CD4-positive, CD25-positive, alpha-beta regulatory T cell (primary cell): ENCODE results near the gene CYP11A1. TPM values are rescaled to one million over a fixed set of nuclear protein-coding genes. Genes with fewer than 3 reads are reported as not detected.

Experiments
- ATAC-seq, 2 donors: fragments of 150-1000 bp; cut with Tn5 transposase; one replicate each; pipeline ENCODE4 v1.10.0; 2021; ENCODE audit warnings: low read depth in 2 of 2, moderate number of reproducible peaks in 2 of 2, moderate library complexity in 1 of 2
- DNase-seq, 3 donors: peaks; one replicate each; pipeline versions ENCODE4 v3.0.0 to v3.0.0-alpha.2; 2012 to 2022; ENCODE audit warnings: mixed read lengths in 1 of 3
- H3K27ac ChIP-seq: one replicate; pipeline ENCODE4 v1.7.0; 2013; ENCODE audit warnings: mild to moderate bottlenecking, low read length; ENCODE audit not compliant: insufficient read depth, poor library complexity, severe bottlenecking
- H3K27me3 ChIP-seq: one replicate; pipeline ENCODE4 v1.7.0; 2013; ENCODE audit warnings: low read length; ENCODE audit not compliant: control insufficient read depth, insufficient read depth
- H3K36me3 ChIP-seq: one replicate; pipeline ENCODE4 v1.7.0; 2013; ENCODE audit warnings: mild to moderate bottlenecking, low read length, moderate library complexity; ENCODE audit not compliant: control insufficient read depth, insufficient read depth
- H3K4me1 ChIP-seq: 2 replicates; pipeline ENCODE4 v1.7.0; 2013; ENCODE audit warnings: mild to moderate bottlenecking, low read length; ENCODE audit not compliant: insufficient read depth, control insufficient read depth, poor library complexity, severe bottlenecking
- H3K4me3 ChIP-seq: one replicate; pipeline ENCODE4 v1.7.0; 2013; ENCODE audit warnings: low read depth, mild to moderate bottlenecking, low read length, moderate library complexity
- H3K9me3 ChIP-seq, 2 experiments: 1 replicate in 1 of 2; 2 replicates in 1 of 2; pipeline ENCODE4 v1.7.0; 2013; ENCODE audit warnings: low read length in 2 of 2, mild to moderate bottlenecking in 1 of 2, moderate library complexity in 1 of 2; ENCODE audit not compliant: control insufficient read depth in 2 of 2
- H3K27ac Mint-ChIP-seq, 3 donors: one replicate each; pipeline ENCODE4 v1.8.0; 2020 to 2022; ENCODE audit warnings: mild to moderate bottlenecking in 3 of 3, mixed read lengths in 3 of 3, moderate library complexity in 2 of 3
- H3K27me3 Mint-ChIP-seq: one replicate; pipeline ENCODE4 v1.8.0; 2022; ENCODE audit warnings: mild to moderate bottlenecking, mixed read lengths
- H3K36me3 Mint-ChIP-seq: one replicate; pipeline ENCODE4 v1.8.0; 2020; ENCODE audit warnings: mixed read lengths
- H3K4me1 Mint-ChIP-seq, 4 donors: one replicate each; pipeline ENCODE4 v1.8.0; 2020 to 2022; ENCODE audit warnings: mixed read lengths in 4 of 4, mild to moderate bottlenecking in 1 of 4
- H3K4me3 Mint-ChIP-seq, 4 donors: one replicate each; pipeline ENCODE4 v1.8.0; 2020 to 2022; ENCODE audit warnings: mild to moderate bottlenecking in 4 of 4, mixed read lengths in 4 of 4, moderate library complexity in 3 of 4
- H3K9me3 Mint-ChIP-seq, 7 donors: one replicate each; pipeline ENCODE4 v1.8.0; 2020 to 2022; ENCODE audit warnings: mixed read lengths in 7 of 7, mild to moderate bottlenecking in 3 of 7, moderate library complexity in 2 of 7
- polyA plus RNA-seq, 4 donors: library from polyadenylated mRNA; unstranded; fragments of 300-500 nt; fragmentation: Illumina TruSeq; gene quantifications; one replicate each; pipeline ENCODE4 v1.2.3, GENCODE V29; 2021
- total RNA-seq: library from RNA; stranded (reverse); gene quantifications from one replicate; pipeline ENCODE4 v1.2.3, GENCODE V29; 2022

The CYP11A1 gene
- total and polyA plus RNA-seq, 5 donors from 2014 or later = not detected

GRCh38 chr15:74334127-74334526 lies 33.3 kb downstream of the CYP11A1 start:
- no peak for DNase-seq
- H3K4me1 ChIP-seq = no peaks in the 10 kb centered on the region

GRCh38 chr15:74333662-74334061 lies 33.8 kb downstream of the CYP11A1 start:
- no peaks in the 10 kb centered on the region for H3K9me3 ChIP-seq
- H3K4me3 Mint-ChIP-seq = no peak overlapping the region
- H3K27me3 Mint-ChIP-seq = peaks cover 4% of the 10 kb centered on the region

More at GRCh38 chr15:74334127-74334526, 33.3 kb downstream of the CYP11A1 start:
- H3K27me3 ChIP-seq = no peaks in the 10 kb centered on the region
- H3K36me3 ChIP-seq = no peaks in the 10 kb centered on the region
- H3K9me3 ChIP-seq = no peaks in the 10 kb centered on the region
- H3K4me3 ChIP-seq = no peak overlapping the region
- H3K27ac Mint-ChIP-seq = no peak overlapping the region
- H3K4me3 Mint-ChIP-seq = no peak overlapping the region
- ATAC-seq = no peak
- H3K27ac ChIP-seq = no peak overlapping the region
- peaks cover 0 to 1% (median 0%) of the 10 kb centered on the region in 7 donors for H3K9me3 Mint-ChIP-seq
- no peaks in the 10 kb centered on the region for H3K4me1 Mint-ChIP-seq
- no peaks in the 10 kb centered on the region for H3K36me3 Mint-ChIP-seq
- H3K27me3 Mint-ChIP-seq = peaks cover 4% of the 10 kb centered on the region

GRCh38 chr15:74333093-74333492 lies 34.4 kb downstream of the CYP11A1 start:
- H3K27me3 ChIP-seq = no peaks in the 10 kb centered on the region
- H3K36me3 ChIP-seq = no peaks in the 10 kb centered on the region
- H3K4me3 ChIP-seq = no peak overlapping the region
- no peak for ATAC-seq
- H3K27me3 Mint-ChIP-seq = peaks cover 4% of the 10 kb centered on the region
- no peaks in the 10 kb centered on the region for H3K4me1 Mint-ChIP-seq
- DNase-seq = no peak
- peaks cover 0 to 1% (median 0%) of the 10 kb centered on the region in 7 donors for H3K9me3 Mint-ChIP-seq
- H3K36me3 Mint-ChIP-seq = no peaks in the 10 kb centered on the region
- no peak overlapping the region for H3K27ac Mint-ChIP-seq
- H3K9me3 ChIP-seq = no peaks in the 10 kb centered on the region
- H3K4me1 ChIP-seq = no peaks in the 10 kb centered on the region
- H3K4me3 Mint-ChIP-seq = no peak overlapping the region
- H3K27ac ChIP-seq = no peak overlapping the region

More at GRCh38 chr15:74333662-74334061, 33.8 kb downstream of the CYP11A1 start:
- no peak overlapping the region for H3K27ac Mint-ChIP-seq
- Histone ChIP-seq H3K4me1 (no peaks in the 10 kb centered on the region), H3K27me3 (no peaks in the 10 kb centered on the region), H3K4me3 (no peak overlapping the region), H3K27ac (no peak overlapping the region), H3K36me3 (no peaks in the 10 kb centered on the region)
- no peak for ATAC-seq
- DNase-seq = no peak
- no peaks in the 10 kb centered on the region for H3K36me3 Mint-ChIP-seq
- H3K9me3 Mint-ChIP-seq = peaks cover 0 to 1% (median 0%) of the 10 kb centered on the region in 7 donors
- H3K4me1 Mint-ChIP-seq = no peaks in the 10 kb centered on the region

- no peaks in the 10 kb centered on the region for H3K4me1 ChIP-seq
- ATAC-seq = no peak
- DNase-seq = no peak
- Mint-ChIP-seq H3K4me3 (no peak overlapping the region), H3K4me1 (no peaks in the 10 kb centered on the region), H3K36me3 (no peaks in the 10 kb centered on the region), H3K27ac (no peak overlapping the region), H3K27me3 (peaks cover 4% of the 10 kb centered on the region), H3K9me3 (peaks cover 0 to 1% (median 0%) of the 10 kb centered on the region in 7 donors)
- no peaks in the 10 kb centered on the region for H3K9me3 ChIP-seq
- H3K4me3 ChIP-seq = no peak overlapping the region
- H3K27me3 ChIP-seq = no peaks in the 10 kb centered on the region
- no peaks in the 10 kb centered on the region for H3K36me3 ChIP-seq
- no peak overlapping the region for H3K27ac ChIP-seq
Observed at GRCh38 chr15:74332611-74333010, 34.8 kb downstream of the CYP11A1 start.

- H3K36me3 ChIP-seq = no peaks in the 10 kb centered on the region
- DNase-seq = no peak
- H3K27me3 ChIP-seq = no peaks in the 10 kb centered on the region
- peaks cover 4% of the 10 kb centered on the region for H3K27me3 Mint-ChIP-seq
- no peaks in the 10 kb centered on the region for H3K36me3 Mint-ChIP-seq
- H3K27ac Mint-ChIP-seq = no peak overlapping the region
- H3K27ac ChIP-seq = no peak overlapping the region
- ATAC-seq = no peak
- no peak overlapping the region for H3K4me3 ChIP-seq
- H3K4me1 ChIP-seq = no peaks in the 10 kb centered on the region
- no peaks in the 10 kb centered on the region for H3K9me3 ChIP-seq
- H3K4me1 Mint-ChIP-seq = no peaks in the 10 kb centered on the region
- H3K9me3 Mint-ChIP-seq = peaks cover 0 to 1% (median 0%) of the 10 kb centered on the region in 7 donors
- H3K4me3 Mint-ChIP-seq = no peak overlapping the region
Observed at GRCh38 chr15:74332011-74332410, 35.4 kb downstream of the CYP11A1 start.

GRCh38 chr15:74330861-74331408 lies 36.5 kb downstream of the CYP11A1 start:
- Histone ChIP-seq H3K27ac (no peak overlapping the region), H3K27me3 (no peaks in the 10 kb centered on the region), H3K4me1 (no peaks in the 10 kb centered on the region), H3K4me3 (no peak overlapping the region), H3K36me3 (no peaks in the 10 kb centered on the region), H3K9me3 (no peaks in the 10 kb centered on the region)
- ATAC-seq (no peak), DNase-seq (no peak)
- H3K9me3 Mint-ChIP-seq = peaks cover 0 to 1% (median 0%) of the 10 kb centered on the region in 7 donors
- no peaks in the 10 kb centered on the region for H3K4me1 Mint-ChIP-seq
- no peaks in the 10 kb centered on the region for H3K27me3 Mint-ChIP-seq
- no peak overlapping the region for H3K27ac Mint-ChIP-seq
- H3K36me3 Mint-ChIP-seq = no peaks in the 10 kb centered on the region
- H3K4me3 Mint-ChIP-seq = no peak overlapping the region

- Histone ChIP-seq H3K36me3 (no peaks in the 10 kb centered on the region), H3K4me3 (no peak overlapping the region), H3K4me1 (no peaks in the 10 kb centered on the region), H3K27me3 (no peaks in the 10 kb centered on the region), H3K27ac (no peak overlapping the region), H3K9me3 (no peaks in the 10 kb centered on the region)
- no peak for ATAC-seq
- H3K27me3 Mint-ChIP-seq = no peaks in the 10 kb centered on the region
- no peak for DNase-seq
- H3K4me1 Mint-ChIP-seq = no peaks in the 10 kb centered on the region
- no peak overlapping the region for H3K4me3 Mint-ChIP-seq
- peak overlapping the region in 1 of 3 donors; percentile 84 for H3K27ac Mint-ChIP-seq
- no peaks in the 10 kb centered on the region for H3K36me3 Mint-ChIP-seq
- H3K9me3 Mint-ChIP-seq = no peaks in the 10 kb centered on the region
Observed at GRCh38 chr15:74328331-74329056, 39.0 kb downstream of the CYP11A1 start.

GRCh38 chr15:74327756-74328155 lies 39.7 kb downstream of the CYP11A1 start:
- no peak overlapping the region for H3K27ac ChIP-seq
- no peak overlapping the region for H3K4me3 ChIP-seq
- Mint-ChIP-seq H3K36me3 (no peaks in the 10 kb centered on the region), H3K4me1 (no peaks in the 10 kb centered on the region), H3K27ac (peak overlapping the region in 1 of 3 donors; percentile 76), H3K27me3 (no peaks in the 10 kb centered on the region), H3K4me3 (no peak overlapping the region), H3K9me3 (no peaks in the 10 kb centered on the region)
- DNase-seq = no peak
- no peak for ATAC-seq
- no peaks in the 10 kb centered on the region for H3K4me1 ChIP-seq
- no peaks in the 10 kb centered on the region for H3K36me3 ChIP-seq
- H3K9me3 ChIP-seq = no peaks in the 10 kb centered on the region
- H3K27me3 ChIP-seq = no peaks in the 10 kb centered on the region
